GM19023 (cell line): ENCODE results near the gene EDDM3A.
A peak's percentile ranks its signal among the peaks of the same experiment; 100 is the strongest.
"Not testable (repeated sequence)": the region's sequence is repeated elsewhere in the genome, so short reads cannot be mapped to it uniquely, and the experiment has no call there.

Source experiments
- ATAC-seq: cut with Tn5 transposase; IDR thresholded peaks from one replicate; pipeline ENCODE4 v1.9.1; 2021; ENCODE audit warnings: mild to moderate bottlenecking, moderate library complexity; ENCODE audit not compliant: unreplicated experiment

EDDM3A gene

GRCh38 chr14:20745571-20746358, at the start of gene EDDM3A:
Gene EDDM3A (plus strand): TSS chr14:20745887. CDS start chr14:20747581, 1,694 bp downstream.
- ATAC-seq, result no peak

GRCh38 chr14:20696764-20697163, 48.9 kb upstream of the EDDM3A start:
- ATAC-seq, result no peak

- peak; percentile 69 for ATAC-seq
These were observed 48.2 kb upstream of the EDDM3A start for GRCh38 chr14:20697273-20698017.

GRCh38 chr14:20698018-20698329, 47.7 kb upstream of the EDDM3A start:
- ATAC-seq, result no peak

GRCh38 chr14:20698934-20699333, 46.8 kb upstream of the EDDM3A start:
- no peak for ATAC-seq

- ATAC-seq, result no peak
These were observed 45.8 kb upstream of the EDDM3A start for GRCh38 chr14:20699931-20700330.

GRCh38 chr14:20700965-20701364, 44.7 kb upstream of the EDDM3A start:
- ATAC-seq, result not testable (repeated sequence)

GRCh38 chr14:20706657-20707355, 38.9 kb upstream of the EDDM3A start:
- ATAC-seq, result no peak

GRCh38 chr14:20707622-20708021, 38.1 kb upstream of the EDDM3A start:
- no peak for ATAC-seq

- ATAC-seq, result no peak
These were observed 34.4 kb upstream of the EDDM3A start for GRCh38 chr14:20711261-20711660.

- no peak for ATAC-seq
These were observed 34.0 kb upstream of the EDDM3A start for GRCh38 chr14:20711685-20712084.

- no peak for ATAC-seq
These were observed 32.8 kb upstream of the EDDM3A start for GRCh38 chr14:20712904-20713303.

GRCh38 chr14:20714593-20715250, 31.0 kb upstream of the EDDM3A start:
- ATAC-seq, result no peak

GRCh38 chr14:20719777-20720176, 25.9 kb upstream of the EDDM3A start:
- ATAC-seq, result no peak

GRCh38 chr14:20720741-20721140, 24.9 kb upstream of the EDDM3A start:
- no peak for ATAC-seq

GRCh38 chr14:20722016-20722415, 23.7 kb upstream of the EDDM3A start:
- no peak for ATAC-seq

GRCh38 chr14:20723488-20723887, 22.2 kb upstream of the EDDM3A start:
- ATAC-seq, result no peak

GRCh38 chr14:20726121-20726520, 19.6 kb upstream of the EDDM3A start:
- not testable (repeated sequence) for ATAC-seq

GRCh38 chr14:20726531-20726930, 19.2 kb upstream of the EDDM3A start:
- no peak for ATAC-seq

GRCh38 chr14:20730891-20731290, 14.8 kb upstream of the EDDM3A start:
- no peak for ATAC-seq

- ATAC-seq, result no peak
These were observed 13.2 kb upstream of the EDDM3A start for GRCh38 chr14:20732477-20732876.
